Spinal cord (tissue), 10 donors: ENCODE data around the gene GAS2. TPM values are rescaled to one million over a fixed set of nuclear protein-coding genes. Genes with fewer than 3 reads are reported as not detected.

ENCODE experiments used
- DNase-seq, 6 donors: peaks; one replicate each; pipeline versions ENCODE4 v3.0.0 to v3.0.0-alpha.2; 2013 to 2015; ENCODE audit warnings: low spot score in 6 of 6, low read depth in 4 of 6
- H3K27ac ChIP-seq: one replicate; pipeline ENCODE4 v1.5.1; 2013; ENCODE audit warnings: low read depth, low read length, control low read depth
- H3K27me3 ChIP-seq: one replicate; pipeline ENCODE4 v1.6.1; 2013; ENCODE audit warnings: low read length; ENCODE audit not compliant: control insufficient read depth, insufficient read depth
- H3K36me3 ChIP-seq: one replicate; pipeline ENCODE4 v1.6.1; 2013; ENCODE audit warnings: low read length; ENCODE audit not compliant: control insufficient read depth, insufficient read depth
- H3K4me1 ChIP-seq: one replicate; pipeline ENCODE4 v1.6.1; 2013; ENCODE audit warnings: low read length; ENCODE audit not compliant: control insufficient read depth, insufficient read depth
- H3K4me3 ChIP-seq: one replicate; pipeline ENCODE4 v1.5.1; 2013; ENCODE audit warnings: low read depth, low read length, control low read depth
- H3K9me3 ChIP-seq: one replicate; pipeline ENCODE4 v1.6.1; 2013; ENCODE audit warnings: low read length; ENCODE audit not compliant: control insufficient read depth, insufficient read depth
- WGBS: methylation state at CpG from one replicate; pipeline ENCODE4 v1.1.5; 2013; ENCODE audit warnings: missing lambda C conversion rate; ENCODE audit not compliant: insufficient coverage; 5-methylcytosine and 5-hydroxymethylcytosine counted together
- polyA plus RNA-seq, 2 donors: library from polyadenylated mRNA; unstranded; fragments of 120-200 nt; gene quantifications; one replicate each; pipeline ENCODE4 v1.2.1, GENCODE V29; 2013; ENCODE audit not compliant: insufficient read length in 2 of 2
- total RNA-seq, 2 donors: library from RNA; depleted of rRNA in 1 of 2; stranded (reverse); fragments of 120-200 nt in 1 of 2; fragments of >200 nt in 1 of 2; gene quantifications; one replicate each; pipeline versions ENCODE4 v1.2.3 to v1.2.4, GENCODE V29; 2013 to 2014
- donor health status: healthy.

Gene GAS2
- total and polyA plus RNA-seq, 4 donors: 3.3 to 52.4 (median 19.0) TPM

- H3K4me3 ChIP-seq: no peak overlapping the region
- no peaks in the 10 kb centered on the region for H3K36me3 ChIP-seq
- 95% methylated on average over 3 of the region's 3 CpGs for WGBS
- no peaks in the 10 kb centered on the region for H3K27me3 ChIP-seq
- DNase-seq: no peak
- no peak overlapping the region for H3K27ac ChIP-seq
- H3K4me1 ChIP-seq: no peaks in the 10 kb centered on the region
- no peaks in the 10 kb centered on the region for H3K9me3 ChIP-seq
These were observed 130.6 kb downstream of the GAS2 start for GRCh38 chr11:22797047-22797446.

- no peak overlapping the region for H3K4me3 ChIP-seq
- no CpG with 5 or more reads among the region's 1 CpG for WGBS
- no peaks in the 10 kb centered on the region for H3K9me3 ChIP-seq
- no peak overlapping the region for H3K27ac ChIP-seq
- no peaks in the 10 kb centered on the region for H3K36me3 ChIP-seq
- H3K27me3 ChIP-seq: no peaks in the 10 kb centered on the region
- DNase-seq: no peak
- no peaks in the 10 kb centered on the region for H3K4me1 ChIP-seq
These were observed 132.5 kb downstream of the GAS2 start for GRCh38 chr11:22798901-22799300.

- Histone ChIP-seq H3K9me3 (no peaks in the 10 kb centered on the region), H3K4me3 (no peak overlapping the region), H3K36me3 (no peaks in the 10 kb centered on the region), H3K27ac (no peak overlapping the region), H3K27me3 (no peaks in the 10 kb centered on the region), H3K4me1 (no peaks in the 10 kb centered on the region)
- WGBS: 61% methylated on average over 2 of the region's 5 CpGs
- DNase-seq: no peak
These were observed 134.1 kb downstream of the GAS2 start for GRCh38 chr11:22800482-22800881.

- H3K27me3 ChIP-seq: no peaks in the 10 kb centered on the region
- WGBS: 93% methylated on average over 2 of the region's 4 CpGs
- no peaks in the 10 kb centered on the region for H3K9me3 ChIP-seq
- DNase-seq: no peak
- no peaks in the 10 kb centered on the region for H3K4me1 ChIP-seq
- no peak overlapping the region for H3K27ac ChIP-seq
- H3K36me3 ChIP-seq: no peaks in the 10 kb centered on the region
- no peak overlapping the region for H3K4me3 ChIP-seq
These were observed 136.4 kb downstream of the GAS2 start for GRCh38 chr11:22802861-22803260.

- no CpG with 5 or more reads among the region's 2 CpGs for WGBS
- H3K4me1 ChIP-seq: no peaks in the 10 kb centered on the region
- H3K36me3 ChIP-seq: no peaks in the 10 kb centered on the region
- H3K4me3 ChIP-seq: no peak overlapping the region
- H3K27ac ChIP-seq: no peak overlapping the region
- no peak for DNase-seq
- H3K27me3 ChIP-seq: no peaks in the 10 kb centered on the region
- H3K9me3 ChIP-seq: no peaks in the 10 kb centered on the region
These were observed 141.0 kb downstream of the GAS2 start for GRCh38 chr11:22807391-22807790.

- no CpG with 5 or more reads among the region's 2 CpGs for WGBS
- Histone ChIP-seq H3K27ac (no peak overlapping the region), H3K4me1 (no peaks in the 10 kb centered on the region), H3K27me3 (no peaks in the 10 kb centered on the region), H3K9me3 (no peaks in the 10 kb centered on the region), H3K36me3 (no peaks in the 10 kb centered on the region), H3K4me3 (no peak overlapping the region)
- DNase-seq: no peak
These were observed 141.6 kb downstream of the GAS2 start for GRCh38 chr11:22807855-22808570.

- H3K27ac ChIP-seq: peak overlapping the region; percentile 6
- peak in 3 of 6 donors; percentile 42 to 80 (median 63) for DNase-seq
- no peaks in the 10 kb centered on the region for H3K4me1 ChIP-seq
- H3K27me3 ChIP-seq: no peaks in the 10 kb centered on the region
- H3K36me3 ChIP-seq: no peaks in the 10 kb centered on the region
- WGBS: 70% methylated on average over 2 of the region's 3 CpGs
- H3K9me3 ChIP-seq: no peaks in the 10 kb centered on the region
- H3K4me3 ChIP-seq: no peak overlapping the region
These were observed 142.3 kb downstream of the GAS2 start for GRCh38 chr11:22808571-22809197.

GRCh38 chr11:22809893-22810292 is 143.5 kb downstream of the GAS2 start:
- Histone ChIP-seq H3K4me3 (no peak overlapping the region), H3K4me1 (no peaks in the 10 kb centered on the region), H3K27ac (no peak overlapping the region), H3K36me3 (no peaks in the 10 kb centered on the region), H3K27me3 (no peaks in the 10 kb centered on the region), H3K9me3 (no peaks in the 10 kb centered on the region)
- WGBS: 100% methylated on average over 1 of the region's 3 CpGs
- no peak for DNase-seq

- no CpG with 5 or more reads among the region's 2 CpGs for WGBS
- Histone ChIP-seq H3K4me1 (no peaks in the 10 kb centered on the region), H3K27ac (no peak overlapping the region), H3K4me3 (no peak overlapping the region), H3K36me3 (no peaks in the 10 kb centered on the region), H3K9me3 (no peaks in the 10 kb centered on the region), H3K27me3 (no peaks in the 10 kb centered on the region)
- peak in 1 of 6 donors; percentile 58 for DNase-seq
These were observed 155.8 kb downstream of the GAS2 start for GRCh38 chr11:22822203-22822602.

GRCh38 chr11:22828373-22828772 is 162.0 kb downstream of the GAS2 start:
- Histone ChIP-seq H3K4me1 (peaks cover 2% of the 10 kb centered on the region), H3K27ac (no peak overlapping the region), H3K27me3 (no peaks in the 10 kb centered on the region), H3K4me3 (peak overlapping the region; percentile 100), H3K36me3 (no peaks in the 10 kb centered on the region), H3K9me3 (no peaks in the 10 kb centered on the region)
- DNase-seq: no peak
- WGBS: 49% methylated on average over 3 of the region's 6 CpGs
